HL-60 (cell line): ENCODE measurements around the gene CCDC182.

Source experiments
- POLR2AphosphoS5 ChIP-seq: IDR thresholded peaks from 2 replicates; pipeline ENCODE4 v1.6.1; 2012; ENCODE audit warnings: low read depth
- TF ChIP-seq, protein P1 (sequence below): IDR thresholded peaks from 2 replicates; pipeline ENCODE4 v1.6.1; 2012; ENCODE audit warnings: low read depth; ENCODE audit not compliant: insufficient replicate concordance
- TF ChIP-seq, protein P2 (sequence below): IDR thresholded peaks from one replicate; pipeline ENCODE4 v1.5.1; 2011; ENCODE audit warnings: low read length, control low read depth, inconsistent platforms; ENCODE audit not compliant: insufficient read depth

- TF ChIP-seq, protein P1, sequence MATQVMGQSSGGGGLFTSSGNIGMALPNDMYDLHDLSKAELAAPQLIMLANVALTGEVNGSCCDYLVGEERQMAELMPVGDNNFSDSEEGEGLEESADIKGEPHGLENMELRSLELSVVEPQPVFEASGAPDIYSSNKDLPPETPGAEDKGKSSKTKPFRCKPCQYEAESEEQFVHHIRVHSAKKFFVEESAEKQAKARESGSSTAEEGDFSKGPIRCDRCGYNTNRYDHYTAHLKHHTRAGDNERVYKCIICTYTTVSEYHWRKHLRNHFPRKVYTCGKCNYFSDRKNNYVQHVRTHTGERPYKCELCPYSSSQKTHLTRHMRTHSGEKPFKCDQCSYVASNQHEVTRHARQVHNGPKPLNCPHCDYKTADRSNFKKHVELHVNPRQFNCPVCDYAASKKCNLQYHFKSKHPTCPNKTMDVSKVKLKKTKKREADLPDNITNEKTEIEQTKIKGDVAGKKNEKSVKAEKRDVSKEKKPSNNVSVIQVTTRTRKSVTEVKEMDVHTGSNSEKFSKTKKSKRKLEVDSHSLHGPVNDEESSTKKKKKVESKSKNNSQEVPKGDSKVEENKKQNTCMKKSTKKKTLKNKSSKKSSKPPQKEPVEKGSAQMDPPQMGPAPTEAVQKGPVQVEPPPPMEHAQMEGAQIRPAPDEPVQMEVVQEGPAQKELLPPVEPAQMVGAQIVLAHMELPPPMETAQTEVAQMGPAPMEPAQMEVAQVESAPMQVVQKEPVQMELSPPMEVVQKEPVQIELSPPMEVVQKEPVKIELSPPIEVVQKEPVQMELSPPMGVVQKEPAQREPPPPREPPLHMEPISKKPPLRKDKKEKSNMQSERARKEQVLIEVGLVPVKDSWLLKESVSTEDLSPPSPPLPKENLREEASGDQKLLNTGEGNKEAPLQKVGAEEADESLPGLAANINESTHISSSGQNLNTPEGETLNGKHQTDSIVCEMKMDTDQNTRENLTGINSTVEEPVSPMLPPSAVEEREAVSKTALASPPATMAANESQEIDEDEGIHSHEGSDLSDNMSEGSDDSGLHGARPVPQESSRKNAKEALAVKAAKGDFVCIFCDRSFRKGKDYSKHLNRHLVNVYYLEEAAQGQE, result no peak
- TF ChIP-seq POLR2AphosphoS5, result no peak
- TF ChIP-seq, protein P2, sequence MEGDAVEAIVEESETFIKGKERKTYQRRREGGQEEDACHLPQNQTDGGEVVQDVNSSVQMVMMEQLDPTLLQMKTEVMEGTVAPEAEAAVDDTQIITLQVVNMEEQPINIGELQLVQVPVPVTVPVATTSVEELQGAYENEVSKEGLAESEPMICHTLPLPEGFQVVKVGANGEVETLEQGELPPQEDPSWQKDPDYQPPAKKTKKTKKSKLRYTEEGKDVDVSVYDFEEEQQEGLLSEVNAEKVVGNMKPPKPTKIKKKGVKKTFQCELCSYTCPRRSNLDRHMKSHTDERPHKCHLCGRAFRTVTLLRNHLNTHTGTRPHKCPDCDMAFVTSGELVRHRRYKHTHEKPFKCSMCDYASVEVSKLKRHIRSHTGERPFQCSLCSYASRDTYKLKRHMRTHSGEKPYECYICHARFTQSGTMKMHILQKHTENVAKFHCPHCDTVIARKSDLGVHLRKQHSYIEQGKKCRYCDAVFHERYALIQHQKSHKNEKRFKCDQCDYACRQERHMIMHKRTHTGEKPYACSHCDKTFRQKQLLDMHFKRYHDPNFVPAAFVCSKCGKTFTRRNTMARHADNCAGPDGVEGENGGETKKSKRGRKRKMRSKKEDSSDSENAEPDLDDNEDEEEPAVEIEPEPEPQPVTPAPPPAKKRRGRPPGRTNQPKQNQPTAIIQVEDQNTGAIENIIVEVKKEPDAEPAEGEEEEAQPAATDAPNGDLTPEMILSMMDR, result peak; percentile 56
Measured at GRCh38 chr17:57783338-57783742, 38.2 kb upstream of the CCDC182 start.
